Measurements from ENCODE around the gene HNRNPA3.

DNA sequence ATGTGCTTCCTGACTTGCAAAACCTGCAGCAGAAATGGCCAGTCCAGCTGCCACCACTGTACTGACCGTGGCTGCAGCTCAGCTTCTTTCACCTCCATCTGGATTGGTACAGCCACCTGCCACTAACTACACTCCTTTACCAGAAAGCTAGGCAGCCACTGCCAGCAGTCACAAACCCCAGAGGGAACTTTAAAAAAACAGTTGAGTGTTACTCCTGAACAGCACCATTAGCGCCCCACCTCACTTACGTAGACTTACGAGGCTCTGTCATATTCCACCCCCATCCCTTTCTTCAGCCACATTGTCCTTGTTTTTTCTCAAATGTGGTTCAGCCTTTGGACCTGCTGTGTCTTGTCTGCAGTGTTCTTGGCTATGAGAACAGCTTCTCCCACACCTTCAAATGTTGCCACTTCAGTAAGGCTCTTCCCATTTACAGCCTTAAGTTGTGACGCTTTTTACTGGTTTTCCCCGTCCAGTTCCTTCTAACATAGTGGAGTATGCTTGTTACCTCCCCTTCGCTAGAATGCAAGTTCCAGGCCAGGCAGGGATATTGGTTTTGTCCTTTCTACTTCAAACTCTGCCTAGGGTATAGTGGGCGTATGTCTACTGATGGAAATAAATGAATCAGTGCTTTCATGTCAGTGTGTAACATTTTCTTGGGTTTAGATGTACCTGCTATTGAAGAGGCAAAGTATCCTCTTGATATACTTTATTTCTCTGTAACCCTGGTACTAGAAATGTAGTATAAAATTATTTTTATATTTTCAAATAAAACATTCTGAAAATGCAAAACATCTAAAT lies 17.0 kb downstream of the HNRNPA3 start:
- TF ChIP-seq, protein P1, sequence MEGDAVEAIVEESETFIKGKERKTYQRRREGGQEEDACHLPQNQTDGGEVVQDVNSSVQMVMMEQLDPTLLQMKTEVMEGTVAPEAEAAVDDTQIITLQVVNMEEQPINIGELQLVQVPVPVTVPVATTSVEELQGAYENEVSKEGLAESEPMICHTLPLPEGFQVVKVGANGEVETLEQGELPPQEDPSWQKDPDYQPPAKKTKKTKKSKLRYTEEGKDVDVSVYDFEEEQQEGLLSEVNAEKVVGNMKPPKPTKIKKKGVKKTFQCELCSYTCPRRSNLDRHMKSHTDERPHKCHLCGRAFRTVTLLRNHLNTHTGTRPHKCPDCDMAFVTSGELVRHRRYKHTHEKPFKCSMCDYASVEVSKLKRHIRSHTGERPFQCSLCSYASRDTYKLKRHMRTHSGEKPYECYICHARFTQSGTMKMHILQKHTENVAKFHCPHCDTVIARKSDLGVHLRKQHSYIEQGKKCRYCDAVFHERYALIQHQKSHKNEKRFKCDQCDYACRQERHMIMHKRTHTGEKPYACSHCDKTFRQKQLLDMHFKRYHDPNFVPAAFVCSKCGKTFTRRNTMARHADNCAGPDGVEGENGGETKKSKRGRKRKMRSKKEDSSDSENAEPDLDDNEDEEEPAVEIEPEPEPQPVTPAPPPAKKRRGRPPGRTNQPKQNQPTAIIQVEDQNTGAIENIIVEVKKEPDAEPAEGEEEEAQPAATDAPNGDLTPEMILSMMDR (IDR thresholded peaks at IDR 0.05; ENCODE audit: insufficient read depth, low read length, poor library complexity, severe bottlenecking): no peak
- no peak for TF ChIP-seq EZH2phosphoT487 (conservative IDR thresholded peaks at IDR 0.05; ENCODE audit: low read length)
